GM19239 (cell line): ENCODE results near the gene BCAR3.
"Not testable (repeated sequence)": the region's sequence is repeated elsewhere in the genome, so short reads cannot be mapped to it uniquely, and the experiment has no call there.

Source experiments
- DNase-seq: peaks from one replicate; pipeline ENCODE4 v3.0.0; 2011; ENCODE audit warnings: low spot score; ENCODE audit not compliant: insufficient read length
- FAIRE-seq: peaks from 2 replicates; lab custom pipeline; 2011; peaks lifted over from hg19 to GRCh38; lab: Jason Lieb, UNC

BCAR3 gene

DNA sequence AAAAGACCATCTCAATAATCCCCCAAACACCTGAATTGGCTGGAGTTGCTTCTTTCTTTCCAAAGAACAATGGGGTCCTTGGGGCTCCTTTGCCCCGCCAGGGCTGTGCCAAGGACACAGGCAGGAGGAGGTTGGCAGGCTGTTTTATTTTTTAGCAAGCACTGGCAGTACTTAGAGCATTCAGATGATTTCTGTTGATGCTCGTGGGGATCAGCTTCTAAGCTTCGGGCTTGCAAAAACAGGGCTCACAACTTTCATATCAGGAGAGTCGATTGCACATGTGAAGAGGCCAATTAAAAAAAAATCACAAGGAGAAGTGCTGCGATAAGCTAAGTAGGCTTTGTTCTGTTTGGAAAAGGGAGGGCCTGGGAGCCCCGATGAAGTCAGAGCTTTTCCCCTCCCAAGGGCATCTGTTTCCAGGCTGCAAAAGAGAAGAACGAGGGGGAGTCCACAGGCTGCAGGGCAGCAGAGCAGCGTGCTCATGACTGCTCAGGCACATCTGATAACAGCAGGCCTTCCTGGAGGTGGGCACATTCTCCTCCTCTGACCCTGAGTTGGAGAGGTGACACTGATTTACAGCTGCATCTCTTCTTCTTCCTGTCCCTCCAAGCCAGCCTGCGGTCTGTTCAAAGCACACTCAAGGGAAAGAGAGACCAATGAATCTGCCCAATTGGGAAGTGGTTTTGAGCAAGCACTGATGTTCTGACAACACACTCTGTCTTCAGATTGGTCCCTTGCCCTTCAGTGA lies 27.3 kb upstream of the BCAR3 start:
- peak; percentile 88 for FAIRE-seq

GRCh38 chr1:93707956-93708355 lies 26.3 kb upstream of the BCAR3 start:
- FAIRE-seq = peak; percentile 99
- DNase-seq = no peak

More for the DNA sequence above, 27.3 kb upstream of the BCAR3 start:
- no peak for DNase-seq

DNA sequence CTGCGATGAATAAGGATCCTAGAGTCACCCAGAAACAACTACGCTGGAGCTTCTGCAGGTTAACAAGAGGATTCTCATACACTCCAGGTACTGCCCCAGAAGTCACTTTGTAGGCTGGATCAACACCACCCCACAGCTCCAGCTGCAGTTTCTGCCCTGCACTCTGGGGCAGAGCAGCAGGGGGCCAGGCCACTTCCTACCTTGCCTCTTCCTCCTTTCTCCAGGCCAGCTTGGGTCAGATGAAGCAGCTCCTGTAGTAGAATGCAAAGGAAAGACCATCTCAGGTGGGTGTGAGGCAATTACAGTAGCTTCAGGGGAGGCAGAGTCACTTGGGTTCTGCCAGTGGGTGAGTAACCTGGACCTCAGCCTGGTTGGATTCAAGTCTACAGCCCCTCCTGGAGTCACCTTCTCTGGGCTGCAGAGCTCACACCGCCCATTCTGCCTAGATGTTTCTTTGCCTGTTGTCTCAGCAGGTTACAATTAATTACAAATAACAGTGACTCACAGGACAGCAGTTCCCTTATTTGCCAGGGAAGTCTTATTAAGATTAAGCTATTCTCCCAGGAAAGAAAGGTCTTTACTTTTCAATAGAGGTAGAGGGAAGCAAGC lies 24.4 kb upstream of the BCAR3 start:
- DNase-seq (no peak), FAIRE-seq (peak; percentile 90)

- peak; percentile 92 for FAIRE-seq
- no peak for DNase-seq
Observed at GRCh38 chr1:93704052-93704451, 22.4 kb upstream of the BCAR3 start.

- FAIRE-seq (no peak), DNase-seq (no peak)
Observed at GRCh38 chr1:93703643-93704042, 22.0 kb upstream of the BCAR3 start.

DNA sequence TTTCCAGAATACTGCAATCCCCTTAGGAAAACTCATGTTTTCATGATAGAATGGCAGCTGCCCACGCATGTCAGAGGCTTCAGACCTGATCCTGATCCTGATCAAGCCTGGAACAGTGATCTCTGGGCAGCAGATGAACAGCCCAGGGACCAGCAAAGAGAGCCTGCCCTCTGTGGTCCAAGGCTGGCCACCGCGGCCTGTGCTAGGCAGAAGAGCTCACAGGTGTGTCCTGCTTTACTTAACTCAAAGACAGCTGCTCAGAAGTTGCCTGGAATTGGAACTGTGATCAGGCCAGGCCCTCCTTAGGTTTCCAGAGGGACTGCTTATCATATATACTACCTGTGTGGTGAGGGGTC lies 21.2 kb upstream of the BCAR3 start:
- DNase-seq (no peak), FAIRE-seq (peak; percentile 92)

- DNase-seq = no peak
- FAIRE-seq = peak; percentile 94
Observed at GRCh38 chr1:93702111-93702827, 20.6 kb upstream of the BCAR3 start.

- DNase-seq (no peak), FAIRE-seq (peak; percentile 70)
Observed at GRCh38 chr1:93701629-93702028, 20.0 kb upstream of the BCAR3 start.

- no peak for DNase-seq
Observed at GRCh38 chr1:93700532-93701469, 19.2 kb upstream of the BCAR3 start.

GRCh38 chr1:93699503-93700168 lies 18.0 kb upstream of the BCAR3 start:
- DNase-seq (no peak), FAIRE-seq (peak; percentile 53)

More at GRCh38 chr1:93700532-93701469, 19.2 kb upstream of the BCAR3 start:
- FAIRE-seq = no peak

DNA sequence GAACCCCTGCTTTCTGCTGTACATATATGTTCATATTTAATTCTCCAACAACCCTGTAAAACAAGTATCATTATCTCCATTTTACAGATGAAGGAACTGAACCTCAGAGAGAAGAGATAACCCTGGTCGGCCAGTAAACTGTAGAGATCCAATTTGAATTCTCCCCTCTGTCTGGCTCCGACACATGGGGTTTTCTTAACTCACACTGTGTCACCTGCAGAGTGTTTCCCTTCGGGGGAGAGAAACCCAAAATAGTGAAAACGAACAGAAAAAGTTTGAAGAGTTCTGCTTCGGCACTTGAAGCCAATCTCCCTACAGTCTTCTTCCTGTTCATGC lies 17.4 kb upstream of the BCAR3 start:
- FAIRE-seq = no peak
- DNase-seq = no peak

- FAIRE-seq (no peak), DNase-seq (no peak)
Observed at GRCh38 chr1:93698329-93699048, 16.9 kb upstream of the BCAR3 start.

DNA sequence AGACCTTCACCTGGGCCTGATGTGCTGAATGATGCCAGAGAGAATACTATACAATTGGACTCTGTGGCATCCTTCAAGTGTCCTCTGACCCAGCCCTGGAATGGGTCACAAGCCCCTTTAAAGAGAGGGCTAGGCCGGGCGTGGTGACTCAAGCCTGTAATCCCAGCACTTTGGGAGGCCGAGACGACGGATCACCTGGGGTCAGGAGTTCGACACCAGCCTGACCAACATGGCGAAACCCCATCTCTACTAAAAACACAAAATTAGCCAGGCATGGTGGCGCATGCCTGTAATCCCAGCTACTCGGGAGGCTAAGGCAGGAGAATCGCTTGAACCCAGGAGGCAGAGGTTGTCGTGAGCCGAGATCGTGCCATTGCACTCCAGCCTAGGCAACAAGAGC lies 15.9 kb upstream of the BCAR3 start:
- not testable (repeated sequence) for DNase-seq, FAIRE-seq

GRCh38 chr1:93695411-93696005 lies 13.9 kb upstream of the BCAR3 start:
- DNase-seq = no peak
- FAIRE-seq = peak; percentile 81

GRCh38 chr1:93694819-93695218 lies 13.2 kb upstream of the BCAR3 start:
- DNase-seq = no peak

GRCh38 chr1:93694039-93694438 lies 12.4 kb upstream of the BCAR3 start:
- no peak for FAIRE-seq
- no peak for DNase-seq

More at GRCh38 chr1:93694819-93695218, 13.2 kb upstream of the BCAR3 start:
- FAIRE-seq = no peak

- DNase-seq (no peak), FAIRE-seq (peak; percentile 98)
Observed at GRCh38 chr1:93692983-93693591, 11.4 kb upstream of the BCAR3 start.

DNA sequence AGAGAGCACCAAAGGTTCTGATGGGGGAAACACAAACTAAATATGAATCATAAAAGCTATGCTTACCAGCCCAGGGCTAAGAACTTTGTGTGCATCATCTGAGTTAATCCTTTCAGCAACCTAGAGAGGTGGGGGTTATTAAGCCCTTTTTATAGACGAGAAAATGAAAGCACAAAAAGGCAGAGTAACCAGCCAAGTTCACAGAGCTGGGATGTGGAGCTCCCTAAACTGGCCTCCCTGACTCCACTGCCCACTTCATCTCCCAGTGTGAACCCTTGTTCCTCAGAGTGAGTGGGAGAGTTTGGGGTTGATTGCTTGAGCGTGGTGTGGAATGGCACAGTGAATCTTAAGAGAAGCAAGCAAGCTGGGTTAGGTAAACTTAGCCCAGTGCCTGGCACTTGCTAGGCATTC lies 10.8 kb upstream of the BCAR3 start:
- DNase-seq (no peak), FAIRE-seq (peak; percentile 44)
